ENCODE measurements around the gene DECR2. TPM values are rescaled to one million over a fixed set of nuclear protein-coding genes. Genes with fewer than 3 reads are reported as not detected.

The DECR2 gene
- total RNA-seq, 1 experiment from 2014 or later = 52.6 TPM

DNA sequence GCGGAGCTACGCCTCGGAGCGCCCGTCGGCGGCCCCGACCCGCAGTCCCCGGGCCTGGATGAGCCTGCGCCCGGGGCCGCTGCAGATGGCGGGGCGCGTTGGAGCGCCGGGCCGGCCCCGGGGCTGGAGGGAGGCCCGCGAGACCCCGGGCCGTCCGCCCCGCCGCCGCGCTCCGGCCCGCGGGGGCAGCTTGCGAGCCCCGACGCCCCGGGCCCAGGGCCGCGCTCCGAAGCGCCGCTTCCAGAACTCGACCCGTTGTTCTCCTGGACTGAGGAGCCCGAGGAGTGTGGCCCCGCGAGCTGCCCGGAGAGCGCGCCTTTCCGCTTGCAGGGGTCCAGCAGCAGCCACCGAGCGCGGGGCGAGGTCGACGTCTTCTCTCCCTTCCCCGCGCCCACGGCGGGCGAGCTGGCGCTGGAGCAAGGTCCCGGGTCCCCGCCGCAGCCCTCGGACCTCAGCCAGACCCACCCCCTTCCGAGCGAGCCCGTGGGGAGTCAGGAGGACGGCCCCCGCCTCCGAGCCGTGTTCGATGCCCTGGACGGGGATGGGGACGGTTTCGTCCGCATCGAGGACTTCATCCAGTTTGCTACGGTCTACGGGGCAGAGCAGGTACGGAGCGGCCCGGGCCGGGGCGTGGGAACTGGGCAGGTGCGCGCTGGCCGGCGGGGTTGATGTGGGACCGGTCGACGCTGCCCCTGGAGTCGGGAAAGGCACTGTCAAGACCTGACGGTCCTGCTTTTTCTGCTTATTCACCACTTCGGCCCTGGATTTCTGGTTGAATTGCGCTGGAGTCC lies 24.6 kb downstream of the DECR2 start:
- intact Hi-C loops (cut with micrococcal nuclease; ENCODE audit: unreplicated experiment) = loop anchor here (10.0 kb wide), 1 partner anchor 58 kb away; no protein-coding TSS in a partner anchor
- TF ChIP-seq, protein P1, sequence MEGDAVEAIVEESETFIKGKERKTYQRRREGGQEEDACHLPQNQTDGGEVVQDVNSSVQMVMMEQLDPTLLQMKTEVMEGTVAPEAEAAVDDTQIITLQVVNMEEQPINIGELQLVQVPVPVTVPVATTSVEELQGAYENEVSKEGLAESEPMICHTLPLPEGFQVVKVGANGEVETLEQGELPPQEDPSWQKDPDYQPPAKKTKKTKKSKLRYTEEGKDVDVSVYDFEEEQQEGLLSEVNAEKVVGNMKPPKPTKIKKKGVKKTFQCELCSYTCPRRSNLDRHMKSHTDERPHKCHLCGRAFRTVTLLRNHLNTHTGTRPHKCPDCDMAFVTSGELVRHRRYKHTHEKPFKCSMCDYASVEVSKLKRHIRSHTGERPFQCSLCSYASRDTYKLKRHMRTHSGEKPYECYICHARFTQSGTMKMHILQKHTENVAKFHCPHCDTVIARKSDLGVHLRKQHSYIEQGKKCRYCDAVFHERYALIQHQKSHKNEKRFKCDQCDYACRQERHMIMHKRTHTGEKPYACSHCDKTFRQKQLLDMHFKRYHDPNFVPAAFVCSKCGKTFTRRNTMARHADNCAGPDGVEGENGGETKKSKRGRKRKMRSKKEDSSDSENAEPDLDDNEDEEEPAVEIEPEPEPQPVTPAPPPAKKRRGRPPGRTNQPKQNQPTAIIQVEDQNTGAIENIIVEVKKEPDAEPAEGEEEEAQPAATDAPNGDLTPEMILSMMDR (IDR thresholded peaks at IDR 0.05; ENCODE audit: insufficient read depth in 1 of 2, low read depth in 1 of 2, low read length in 1 of 2, severe bottlenecking in 1 of 2, unreplicated experiment in 1 of 2) = no peak
- Mint-ChIP-seq H3K27ac (ENCODE audit: unreplicated experiment) (no peak overlapping the region), H3K4me1 (ENCODE audit: low read depth, unreplicated experiment) (peaks cover 11% of the 10 kb centered on the region), H3K27me3 (ENCODE audit: insufficient read depth, unreplicated experiment) (no peaks in the 10 kb centered on the region), H3K4me3 (ENCODE audit: unreplicated experiment) (peak overlapping the region; percentile 73), H3K36me3 (ENCODE audit: insufficient read depth, unreplicated experiment) (no peaks in the 10 kb centered on the region), H3K9me3 (ENCODE audit: unreplicated experiment) (no peaks in the 10 kb centered on the region)
- H3K9me3 ChIP-seq = no peaks in the 10 kb centered on the region
- no TSS peak for BruUV-seq (replicated peaks)
- POLR2A ChIA-PET = no interaction called here
- H3K4me1 ChIP-seq = no peaks in the 10 kb centered on the region; the same call in 1 of the 2 replicates
- DNase-seq = peak in 1 of 2 experiments; percentile 29
- CTCF ChIA-PET = interaction anchor here (1.0 kb wide), 1 partner anchor 69 kb away, joined by 3 read pairs; no protein-coding TSS in a partner anchor
- H3K27me3 ChIP-seq (replicated peaks; ENCODE audit: control insufficient read depth, insufficient read depth, low read length) = no peaks in the 10 kb centered on the region; the same call in 1 of the 2 replicates
- no peaks in the 10 kb centered on the region for H3K36me3 ChIP-seq (ENCODE audit: control insufficient read depth, insufficient read depth, low read length)
- peak overlapping the region; percentile 50 for H3K4me3 ChIP-seq (ENCODE audit: low read depth, low read length)

DNA sequence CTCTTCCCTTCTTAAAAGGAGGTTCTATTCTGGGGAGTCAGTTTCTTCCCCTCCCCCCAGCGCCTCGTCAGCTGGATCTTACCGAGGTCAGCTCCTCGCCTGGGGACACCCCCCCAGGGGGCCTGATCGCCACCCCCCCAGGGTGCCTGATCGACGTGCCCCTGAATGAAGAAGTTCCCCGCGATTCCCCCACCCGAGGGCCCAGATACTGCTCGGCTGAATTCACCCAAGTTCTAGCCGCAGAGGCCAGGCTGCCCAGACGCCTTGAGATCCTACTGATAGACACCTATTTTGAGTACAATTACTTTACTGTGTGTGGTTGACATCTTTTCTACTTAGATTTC lies 25.2 kb downstream of the DECR2 start:
- CTCF ChIA-PET = no interaction called here
- intact Hi-C loops (cut with micrococcal nuclease; ENCODE audit: unreplicated experiment) = loop anchor here (10.0 kb wide), 1 partner anchor 58 kb away; no protein-coding TSS in a partner anchor
- Mint-ChIP-seq H3K27ac (ENCODE audit: unreplicated experiment) (no peak overlapping the region), H3K4me1 (ENCODE audit: low read depth, unreplicated experiment) (peaks cover 11% of the 10 kb centered on the region), H3K9me3 (ENCODE audit: unreplicated experiment) (no peaks in the 10 kb centered on the region), H3K36me3 (ENCODE audit: insufficient read depth, unreplicated experiment) (no peaks in the 10 kb centered on the region), H3K4me3 (ENCODE audit: unreplicated experiment) (peak overlapping the region; percentile 73), H3K27me3 (ENCODE audit: insufficient read depth, unreplicated experiment) (no peaks in the 10 kb centered on the region)
- BruUV-seq (replicated peaks) = no TSS peak
- no peak for DNase-seq
- Histone ChIP-seq H3K36me3 (ENCODE audit: control insufficient read depth, insufficient read depth, low read length) (no peaks in the 10 kb centered on the region), H3K4me1 (no peaks in the 10 kb centered on the region; the same call in 1 of the 2 replicates), H3K4me3 (ENCODE audit: low read depth, low read length) (peak overlapping the region; percentile 50), H3K9me3 (no peaks in the 10 kb centered on the region), H3K27me3 (replicated peaks; ENCODE audit: control insufficient read depth, insufficient read depth, low read length) (no peaks in the 10 kb centered on the region; the same call in 1 of the 2 replicates)
- TF ChIP-seq, protein P1 (IDR thresholded peaks at IDR 0.05; ENCODE audit: insufficient read depth in 1 of 2, low read depth in 1 of 2, low read length in 1 of 2, severe bottlenecking in 1 of 2, unreplicated experiment in 1 of 2) = no peak
- POLR2A ChIA-PET = no interaction called here

DNA sequence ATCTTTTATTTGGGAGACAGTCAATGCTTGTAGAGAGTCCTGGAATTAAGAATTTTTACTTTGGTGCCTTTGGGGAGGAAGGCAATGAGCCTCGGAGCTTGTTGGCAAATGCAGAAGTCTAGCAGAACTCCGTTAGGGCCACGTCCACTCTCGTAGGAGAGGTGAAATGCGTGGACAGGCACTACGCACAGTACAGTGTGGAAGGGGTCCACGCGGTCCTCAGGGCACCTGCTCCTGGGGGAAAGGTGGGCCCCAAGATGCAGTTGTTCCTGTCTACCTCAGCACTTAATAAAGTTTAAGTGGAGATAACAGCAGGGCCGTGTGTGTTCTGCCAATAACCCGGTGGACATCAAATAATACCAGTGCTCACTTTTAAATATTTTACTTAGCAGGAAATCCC lies 25.6 kb downstream of the DECR2 start:
- CTCF ChIA-PET = no interaction called here
- intact Hi-C loops (cut with micrococcal nuclease; ENCODE audit: unreplicated experiment) = loop anchor here (10.0 kb wide), 1 partner anchor 58 kb away; no protein-coding TSS in a partner anchor

More for the DNA sequence above, 25.6 kb downstream of the DECR2 start:
- no peaks in the 10 kb centered on the region for H3K9me3 Mint-ChIP-seq (ENCODE audit: unreplicated experiment)
- H3K4me1 Mint-ChIP-seq (ENCODE audit: low read depth, unreplicated experiment) = peaks cover 11% of the 10 kb centered on the region
- TF ChIP-seq, protein P1 (IDR thresholded peaks at IDR 0.05; ENCODE audit: insufficient read depth in 1 of 2, low read depth in 1 of 2, low read length in 1 of 2, severe bottlenecking in 1 of 2, unreplicated experiment in 1 of 2) = no peak
- Histone ChIP-seq H3K4me1 (no peaks in the 10 kb centered on the region; the same call in 1 of the 2 replicates), H3K9me3 (no peaks in the 10 kb centered on the region), H3K27me3 (replicated peaks; ENCODE audit: control insufficient read depth, insufficient read depth, low read length) (no peaks in the 10 kb centered on the region; the same call in 1 of the 2 replicates), H3K4me3 (ENCODE audit: low read depth, low read length) (no peak overlapping the region), H3K36me3 (ENCODE audit: control insufficient read depth, insufficient read depth, low read length) (no peaks in the 10 kb centered on the region)
- H3K27ac Mint-ChIP-seq (ENCODE audit: unreplicated experiment) = no peak overlapping the region
- BruUV-seq (replicated peaks) = TSS peak; percentile 67
- no peaks in the 10 kb centered on the region for H3K27me3 Mint-ChIP-seq (ENCODE audit: insufficient read depth, unreplicated experiment)
- H3K36me3 Mint-ChIP-seq (ENCODE audit: insufficient read depth, unreplicated experiment) = no peaks in the 10 kb centered on the region
- peak overlapping the region; percentile 73 for H3K4me3 Mint-ChIP-seq (ENCODE audit: unreplicated experiment)
- DNase-seq = no peak
- POLR2A ChIA-PET = no interaction called here
